Forelimb muscle (tissue), 1 donor: ENCODE data around the gene ZFAND6. TPM values are rescaled to one million over a fixed set of nuclear protein-coding genes. Genes with fewer than 3 reads are reported as not detected.

Experiments
- polyA plus RNA-seq: library from polyadenylated mRNA; unstranded; fragments of 120-200 nt; gene quantifications from one replicate; pipeline ENCODE4 v1.2.1, GENCODE V29; 2013; ENCODE audit not compliant: insufficient read length

Gene ZFAND6
- polyA plus RNA-seq, 1 donor = 105 TPM

Other genes starting within 250 kb of the ZFAND6 start
- gene MTHFS, start 162.7 kb upstream of the ZFAND6 start, polyA plus RNA-seq = 20.8 TPM
- gene BCL2A1, start 88.5 kb upstream of the ZFAND6 start, polyA plus RNA-seq = 0.28 TPM
- gene FAH, start 93.3 kb downstream of the ZFAND6 start, polyA plus RNA-seq = 13.4 TPM
- gene CTXND1, start 192.5 kb downstream of the ZFAND6 start, polyA plus RNA-seq = 0.90 TPM